ENCODE measurements around the gene B9D1. TPM values are rescaled to one million over a fixed set of nuclear protein-coding genes. Genes with fewer than 3 reads are reported as not detected.

The B9D1 gene
- total and polyA plus RNA-seq, 3 donors from 2014 or later, result 42.1 to 132 (median 59.9) TPM

DNA sequence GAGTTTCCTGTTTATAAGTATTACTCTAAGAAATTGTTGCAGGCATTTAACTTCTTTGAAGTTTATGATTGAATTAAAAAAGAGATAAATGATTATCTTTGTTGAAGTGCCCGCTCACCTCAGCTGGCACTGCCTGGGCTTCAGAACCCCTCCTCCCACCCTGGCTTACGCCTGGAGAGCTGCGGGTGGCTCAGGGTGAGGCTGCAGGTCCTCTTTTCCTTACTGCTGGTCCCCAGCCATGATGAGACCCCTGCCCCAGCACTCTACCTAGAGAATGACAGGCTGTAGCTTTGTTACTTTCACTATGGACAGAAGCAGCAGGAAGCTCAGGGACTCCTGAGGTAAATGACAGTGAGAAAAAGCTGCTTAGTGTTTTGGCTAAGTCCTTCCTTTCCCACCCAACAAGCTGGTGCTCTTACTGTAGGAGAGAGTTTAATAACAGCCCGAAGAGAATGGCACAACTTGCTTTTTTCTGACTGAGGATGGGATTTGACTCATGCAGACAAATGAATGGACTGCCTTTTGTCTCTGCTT, 63.2 kb downstream of the B9D1 start:
- WGBS, 2 donors, result 82 to 84% methylated on average over 4 of the region's 4 CpGs

DNA sequence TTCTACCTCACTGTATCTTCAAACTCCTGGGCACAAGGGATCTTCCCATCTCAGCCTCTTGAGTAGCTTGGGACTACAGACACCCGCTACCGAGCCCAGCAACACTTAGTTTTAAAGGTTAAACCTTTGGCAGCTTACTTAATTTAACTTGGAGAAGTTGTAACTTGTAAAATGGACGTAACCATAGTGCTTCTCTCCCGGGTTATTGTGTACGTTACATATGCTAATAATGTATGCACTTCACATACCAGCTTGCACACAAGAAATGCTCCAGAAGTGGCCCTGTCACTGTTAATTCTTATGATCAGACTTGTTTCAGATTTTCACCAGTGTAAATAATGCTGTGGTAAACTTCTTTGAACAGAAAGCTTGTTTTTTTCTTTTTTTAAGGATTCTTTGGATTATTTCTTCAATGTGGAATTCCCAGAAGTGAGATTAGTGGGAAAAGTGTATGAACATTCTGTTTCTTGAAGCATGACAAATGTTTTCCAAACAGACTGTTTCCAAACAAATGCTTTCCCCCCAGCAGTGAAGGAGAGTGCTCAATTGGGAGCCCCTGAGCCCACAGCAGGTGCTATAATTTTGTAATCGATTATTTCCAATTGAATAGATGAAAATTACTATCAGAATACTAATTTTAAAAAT, 63.8 kb downstream of the B9D1 start:
- Histone ChIP-seq H3K4me1 (peaks cover 24% of the 10 kb centered on the region), H3K9me3 (no peaks in the 10 kb centered on the region), H3K36me3 (ENCODE audit: low read depth, missing control alignments) (no peaks in the 10 kb centered on the region), H3K4me3 (no peak overlapping the region), H3K27me3 (no peaks in the 10 kb centered on the region), H3K27ac (peak overlapping the region in 1 of 2 donors; percentile 74)
- intact Hi-C loops (cut with DNase I; ENCODE audit: low total_unique reads), result no loop called here
- TF ChIP-seq, protein P1, sequence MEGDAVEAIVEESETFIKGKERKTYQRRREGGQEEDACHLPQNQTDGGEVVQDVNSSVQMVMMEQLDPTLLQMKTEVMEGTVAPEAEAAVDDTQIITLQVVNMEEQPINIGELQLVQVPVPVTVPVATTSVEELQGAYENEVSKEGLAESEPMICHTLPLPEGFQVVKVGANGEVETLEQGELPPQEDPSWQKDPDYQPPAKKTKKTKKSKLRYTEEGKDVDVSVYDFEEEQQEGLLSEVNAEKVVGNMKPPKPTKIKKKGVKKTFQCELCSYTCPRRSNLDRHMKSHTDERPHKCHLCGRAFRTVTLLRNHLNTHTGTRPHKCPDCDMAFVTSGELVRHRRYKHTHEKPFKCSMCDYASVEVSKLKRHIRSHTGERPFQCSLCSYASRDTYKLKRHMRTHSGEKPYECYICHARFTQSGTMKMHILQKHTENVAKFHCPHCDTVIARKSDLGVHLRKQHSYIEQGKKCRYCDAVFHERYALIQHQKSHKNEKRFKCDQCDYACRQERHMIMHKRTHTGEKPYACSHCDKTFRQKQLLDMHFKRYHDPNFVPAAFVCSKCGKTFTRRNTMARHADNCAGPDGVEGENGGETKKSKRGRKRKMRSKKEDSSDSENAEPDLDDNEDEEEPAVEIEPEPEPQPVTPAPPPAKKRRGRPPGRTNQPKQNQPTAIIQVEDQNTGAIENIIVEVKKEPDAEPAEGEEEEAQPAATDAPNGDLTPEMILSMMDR (IDR thresholded peaks at IDR 0.05), result no peak
- TF ChIP-seq POLR2A (IDR thresholded peaks at IDR 0.05), result no peak
- no peak for DNase-seq
- WGBS, 2 donors, result 52 to 60% methylated on average over 6 of the region's 6 CpGs

More for the DNA sequence above, 63.2 kb downstream of the B9D1 start:
- Histone ChIP-seq H3K4me1 (peaks cover 27% of the 10 kb centered on the region), H3K36me3 (ENCODE audit: low read depth, missing control alignments) (no peaks in the 10 kb centered on the region), H3K27me3 (no peaks in the 10 kb centered on the region), H3K27ac (no peak overlapping the region), H3K4me3 (no peak overlapping the region), H3K9me3 (no peaks in the 10 kb centered on the region)
- TF ChIP-seq, protein P1 (IDR thresholded peaks at IDR 0.05), result no peak
- TF ChIP-seq POLR2A (IDR thresholded peaks at IDR 0.05), result no peak
- no peak for DNase-seq
- intact Hi-C loops (cut with DNase I; ENCODE audit: low total_unique reads), result no loop called here

DNA sequence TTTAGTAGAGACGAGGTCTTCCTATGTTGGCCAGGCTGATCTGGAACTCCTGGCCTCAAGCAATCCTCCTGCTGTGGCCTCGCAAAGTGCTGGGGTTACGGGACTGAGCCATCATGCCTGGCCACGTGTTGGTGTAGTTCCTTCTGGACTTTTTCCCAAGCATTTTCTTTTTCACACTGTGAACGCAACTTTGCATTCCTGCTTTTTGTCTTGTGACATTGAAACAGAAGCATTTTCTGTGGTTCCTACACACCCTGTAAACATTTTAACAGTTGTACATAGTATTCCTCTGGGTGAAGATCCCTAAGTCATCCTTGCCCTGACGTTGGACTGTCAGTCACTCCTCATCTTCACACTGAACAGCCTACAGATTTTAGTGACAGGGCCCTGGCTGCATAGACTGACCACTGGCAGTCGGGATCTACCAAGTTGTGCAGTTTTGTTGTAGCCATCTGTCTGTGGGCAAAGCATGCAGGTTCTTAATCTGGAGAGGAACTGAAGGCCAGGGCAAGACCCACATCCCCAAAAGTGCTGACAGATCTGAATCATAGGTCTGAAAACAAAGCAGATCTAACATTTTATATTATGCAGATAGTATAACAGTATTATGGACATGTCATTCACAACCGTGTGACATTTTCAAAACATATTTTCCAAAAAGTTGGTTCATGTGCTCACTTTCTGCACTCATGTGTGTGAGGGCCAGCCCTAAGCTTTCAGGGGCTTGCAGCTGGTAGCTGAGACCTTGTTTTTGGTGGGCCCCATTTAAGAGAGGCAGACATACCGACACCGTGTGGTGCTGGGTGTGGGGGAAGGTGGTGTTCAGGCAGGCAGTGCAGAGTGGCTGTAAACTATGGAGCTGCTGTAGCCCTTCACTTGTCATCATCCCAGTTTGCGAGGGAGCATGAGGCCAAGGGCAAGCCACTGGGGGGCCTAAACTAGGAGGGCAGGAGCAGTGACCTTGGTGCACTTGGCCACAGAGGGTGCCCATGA, 65.4 kb downstream of the B9D1 start:
- Histone ChIP-seq H3K36me3 (ENCODE audit: low read depth, missing control alignments) (no peaks in the 10 kb centered on the region), H3K27me3 (no peaks in the 10 kb centered on the region)

DNA sequence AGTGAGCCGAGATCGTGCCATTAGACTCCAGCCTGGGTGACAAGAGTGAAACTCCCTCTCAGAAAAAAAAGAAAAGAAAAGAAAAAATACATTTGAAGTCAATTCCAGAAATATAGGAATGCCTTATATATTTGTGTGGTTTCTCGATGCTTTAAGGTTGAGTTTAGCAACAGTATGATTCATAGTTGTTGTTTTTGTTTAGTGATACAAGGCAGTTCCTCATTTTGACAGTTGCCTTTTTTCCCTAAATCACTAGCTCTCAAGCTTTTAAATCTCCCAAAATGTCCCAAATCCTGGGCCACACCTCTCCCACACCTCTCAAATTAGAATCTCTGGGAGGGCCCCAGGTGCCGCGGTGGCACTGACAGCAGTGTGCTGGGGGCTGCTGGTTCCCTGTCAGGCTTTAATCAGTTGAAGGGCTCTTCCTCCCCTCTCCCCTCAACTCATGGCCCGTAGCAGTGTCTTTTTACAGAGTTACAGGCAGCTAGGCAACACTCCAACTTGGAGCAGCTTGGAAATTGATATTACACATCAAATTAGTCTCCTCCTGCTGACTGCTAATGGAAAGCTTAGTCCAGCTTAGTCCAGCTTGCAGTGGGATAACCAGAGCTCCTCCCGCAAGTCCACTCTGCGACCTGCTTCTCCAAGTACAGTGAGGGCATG, 66.9 kb downstream of the B9D1 start:
- Histone ChIP-seq H3K9me3 (no peaks in the 10 kb centered on the region), H3K36me3 (ENCODE audit: low read depth, missing control alignments) (no peaks in the 10 kb centered on the region), H3K4me1 (peaks cover 11% of the 10 kb centered on the region), H3K27ac (no peak overlapping the region), H3K27me3 (no peaks in the 10 kb centered on the region), H3K4me3 (no peak overlapping the region)
- DNase-seq, result no peak
- intact Hi-C loops (cut with DNase I; ENCODE audit: low total_unique reads), result no loop called here
- 83 to 84% methylated on average over 8 of the region's 8 CpGs for WGBS, 2 donors
- no peak for TF ChIP-seq POLR2A (IDR thresholded peaks at IDR 0.05)
- TF ChIP-seq, protein P1 (IDR thresholded peaks at IDR 0.05), result no peak

More for the DNA sequence above, 65.4 kb downstream of the B9D1 start:
- WGBS, 2 donors, result 78 to 81% methylated on average over 9 to 11 of the region's 11 CpGs
- no peak for DNase-seq
- peaks cover 12% of the 10 kb centered on the region for H3K4me1 ChIP-seq
- intact Hi-C loops (cut with DNase I; ENCODE audit: low total_unique reads), result no loop called here
- H3K4me3 ChIP-seq, result no peak overlapping the region
- no peaks in the 10 kb centered on the region for H3K9me3 ChIP-seq
- no peak for TF ChIP-seq POLR2A (IDR thresholded peaks at IDR 0.05)
- TF ChIP-seq, protein P1 (IDR thresholded peaks at IDR 0.05), result no peak
- H3K27ac ChIP-seq, result no peak overlapping the region

Data from testis (tissue), 3 donors.